Breast epithelium (tissue), 3 donors: ENCODE results near the gene RALY.

ENCODE experiments used
- CTCF ChIP-seq, 3 donors: fragments of 450-650 bp; IDR thresholded peaks; one replicate each; pipeline ENCODE4 v1.5.1; 2016 to 2017; ENCODE audit warnings: antibody characterized with exemption in 3 of 3, mild to moderate bottlenecking in 3 of 3, moderate library complexity in 3 of 3
- POLR2A ChIP-seq: fragments of 450-650 bp; IDR thresholded peaks from one replicate; pipeline ENCODE4 v1.6.1; 2016; ENCODE audit warnings: antibody characterized with exemption, mild to moderate bottlenecking, moderate library complexity

- no peak for TF ChIP-seq CTCF (IDR thresholded peaks at IDR 0.05)
- TF ChIP-seq POLR2A = no peak
Observed at GRCh38 chr20:34049897-34050695, 56.4 kb downstream of the RALY start.
